PC-3 (cell line): Measurements from ENCODE around the gene CCDC197.

Experiments used
- CTCF ChIP-seq: fragments of 300-600 bp; sonication (generic); conservative IDR thresholded peaks from 2 replicates; pipeline ENCODE4 v1.5.1; 2017; ENCODE audit warnings: antibody characterized with exemption, low read depth, mild to moderate bottlenecking, low read length
- EZH2 ChIP-seq: fragments of 300-600 bp; sonication (generic); IDR thresholded peaks from one replicate; pipeline ENCODE4 v1.6.1; 2017; ENCODE audit warnings: antibody characterized with exemption, mild to moderate bottlenecking, low read length; ENCODE audit not compliant: unreplicated experiment
- EZH2phosphoT487 ChIP-seq: fragments of 300-600 bp; sonication (generic); IDR thresholded peaks from 2 replicates; pipeline ENCODE4 v1.6.1; 2018; ENCODE audit warnings: mild to moderate bottlenecking, antibody characterized with exemption, low read length, borderline replicate concordance

DNA sequence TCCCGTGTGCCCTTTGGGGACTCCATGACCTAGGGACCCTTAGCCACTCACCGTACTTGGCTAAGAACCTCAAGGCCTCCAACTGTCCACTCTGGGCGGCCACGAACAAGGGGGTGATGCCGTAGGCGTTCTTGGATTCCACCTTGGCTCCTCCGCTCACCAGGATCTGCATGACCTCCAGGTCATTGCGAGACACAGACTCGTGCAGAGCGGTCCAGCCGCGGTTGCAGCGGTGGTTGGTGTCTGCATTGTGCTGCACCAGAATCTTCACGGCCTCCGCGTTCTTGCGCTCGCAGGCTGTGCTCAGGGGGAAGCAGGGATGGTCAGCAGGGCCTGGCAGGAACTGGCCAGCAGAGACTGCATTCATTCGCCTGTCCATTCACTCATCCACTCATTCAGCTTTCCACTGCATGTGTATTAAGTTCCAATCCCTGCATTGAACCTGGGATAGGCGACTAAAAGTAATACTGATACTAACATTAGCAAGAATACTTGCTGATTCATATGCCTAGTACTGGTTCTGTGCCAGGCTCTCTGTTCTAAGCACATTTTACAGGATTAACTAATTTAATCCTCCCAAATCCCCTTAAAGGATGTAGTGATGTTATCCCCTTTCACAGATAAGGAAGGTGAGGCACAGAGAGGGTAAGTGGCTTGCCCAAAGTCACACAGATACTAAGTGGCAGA, 46.0 kb upstream of the CCDC197 start:
- no peak for TF ChIP-seq CTCF
- TF ChIP-seq EZH2phosphoT487: no peak
- no peak for TF ChIP-seq EZH2
